Right lobe of liver (tissue), 4 donors: ENCODE results near the gene HDAC1.

Experiments
- POLR2A ChIP-seq: fragments of 450-650 bp; IDR thresholded peaks from one replicate; pipeline ENCODE4 v1.6.1; 2017; ENCODE audit warnings: antibody characterized with exemption, mild to moderate bottlenecking
- TF ChIP-seq, protein P1 (sequence below), 4 donors: fragments of 200-600 bp in 3 of 4; fragments of 450-650 bp in 1 of 4; IDR thresholded peaks; one replicate each; pipeline versions ENCODE4 v1.5.1 to v1.8.0; 2016 to 2022; ENCODE audit warnings: antibody characterized with exemption in 4 of 4, mild to moderate bottlenecking in 2 of 4
- donor health status: DM: no; HTN: no; CAD: no.
- donor health status: DM: no; HTN: no; CAD: no.
- donor health status: DM: no; HTN: yes; CAD: no.

DNA sequence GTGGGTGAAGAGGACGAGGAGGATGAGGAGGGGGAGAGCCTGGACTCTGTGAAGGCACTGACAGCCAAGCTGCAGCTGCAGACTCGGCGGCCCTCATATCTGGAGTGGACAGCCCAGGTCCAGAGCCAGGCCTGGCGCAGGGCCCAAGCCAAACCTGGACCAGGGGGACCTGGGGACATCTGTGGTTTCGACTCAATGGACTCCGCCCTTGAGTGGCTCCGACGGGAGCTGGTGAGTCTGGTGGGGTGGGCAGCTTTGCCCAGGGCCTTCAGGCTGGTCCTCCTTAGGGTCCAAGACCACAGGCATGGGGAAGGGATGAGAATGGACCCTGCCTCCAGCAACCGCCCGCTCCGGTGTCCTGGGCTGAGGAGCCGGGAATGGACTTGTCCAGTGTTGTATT lies 44.4 kb upstream of the HDAC1 start:
- no peak for TF ChIP-seq POLR2A
- TF ChIP-seq, protein P1, sequence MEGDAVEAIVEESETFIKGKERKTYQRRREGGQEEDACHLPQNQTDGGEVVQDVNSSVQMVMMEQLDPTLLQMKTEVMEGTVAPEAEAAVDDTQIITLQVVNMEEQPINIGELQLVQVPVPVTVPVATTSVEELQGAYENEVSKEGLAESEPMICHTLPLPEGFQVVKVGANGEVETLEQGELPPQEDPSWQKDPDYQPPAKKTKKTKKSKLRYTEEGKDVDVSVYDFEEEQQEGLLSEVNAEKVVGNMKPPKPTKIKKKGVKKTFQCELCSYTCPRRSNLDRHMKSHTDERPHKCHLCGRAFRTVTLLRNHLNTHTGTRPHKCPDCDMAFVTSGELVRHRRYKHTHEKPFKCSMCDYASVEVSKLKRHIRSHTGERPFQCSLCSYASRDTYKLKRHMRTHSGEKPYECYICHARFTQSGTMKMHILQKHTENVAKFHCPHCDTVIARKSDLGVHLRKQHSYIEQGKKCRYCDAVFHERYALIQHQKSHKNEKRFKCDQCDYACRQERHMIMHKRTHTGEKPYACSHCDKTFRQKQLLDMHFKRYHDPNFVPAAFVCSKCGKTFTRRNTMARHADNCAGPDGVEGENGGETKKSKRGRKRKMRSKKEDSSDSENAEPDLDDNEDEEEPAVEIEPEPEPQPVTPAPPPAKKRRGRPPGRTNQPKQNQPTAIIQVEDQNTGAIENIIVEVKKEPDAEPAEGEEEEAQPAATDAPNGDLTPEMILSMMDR (IDR thresholded peaks at IDR 0.05), result no peak
